A549 treated with RU486 at 1 μM for 4 hours (cell line): ENCODE data around the gene PSTPIP2. TPM values are rescaled to one million over a fixed set of nuclear protein-coding genes. Genes with fewer than 3 reads are reported as not detected.

Source experiments
- total RNA-seq: library from RNA; stranded (reverse); fragments of 200-300 nt; extraction: Qiagen RNA extraction; gene quantifications from 5 replicates; pipeline ENCODE4 v1.2.3, GENCODE V29; 2022; ENCODE audit warnings: low read depth

PSTPIP2 gene
- 0.23 to 0.40 TPM (median 0.31 TPM) in 5 replicates for total RNA-seq

GRCh38 chr18:46071653-46072375 lies at the start of gene PSTPIP2:
Gene PSTPIP2 (minus strand): TSS chr18:46072260. CDS start chr18:46072188, 72 bp downstream.

GRCh38 chr18:46104128-46104911 lies 32.3 kb upstream of the PSTPIP2 start, which contains the start of gene HAUS1:
Gene HAUS1 (plus strand): TSS chr18:46104385. CDS start chr18:46104412, 27 bp downstream.

GRCh38 chr18:46097801-46098615 lies 25.9 kb upstream of the PSTPIP2 start, which contains the start of gene ATP5F1A:
Gene ATP5F1A (minus strand): TSS chr18:46098296. CDS start chr18:46098231, 65 bp downstream.

GRCh38 chr18:45967007-45967706 lies 104.9 kb downstream of the PSTPIP2 start, which contains the start of gene EPG5:
Gene EPG5 (minus strand): TSS chr18:45967329. CDS start chr18:45967239, 90 bp downstream.

Other genes starting within 250 kb of the PSTPIP2 start
- gene SIGLEC15, start 246.6 kb downstream of the PSTPIP2 start, total RNA-seq = 0.07 to 0.08 TPM (median 0.07 TPM) in 3 of 5 replicates, not detected in the others
- 3.7 to 5.1 TPM (median 4.1 TPM) in 5 replicates for gene EPG5, start 104.9 kb downstream of the PSTPIP2 start, total RNA-seq
- gene ATP5F1A, start 26.0 kb upstream of the PSTPIP2 start, total RNA-seq = 302 to 346 TPM (median 313 TPM) in 5 replicates
- gene HAUS1, start 32.1 kb upstream of the PSTPIP2 start, total RNA-seq = 37.0 to 54.9 TPM (median 37.6 TPM) in 5 replicates